HepG2 (cell line): Measurements from ENCODE around the gene BOLA3. TPM values are rescaled to one million over a fixed set of nuclear protein-coding genes. Genes with fewer than 3 reads are reported as not detected.

ENCODE experiments used
- AKAP8 ChIP-seq: sonication (generic); formaldehyde crosslinking; IDR thresholded peaks from 2 replicates; pipeline ENCODE4 v1.5.1; 2020; ENCODE audit warnings: mild to moderate bottlenecking, missing genetic modification reagents
- CBX1 ChIP-seq: IDR thresholded peaks from one replicate; pipeline ENCODE4 v1.6.1; 2016; ENCODE audit warnings: antibody characterized with exemption, low read depth
- FOXA1 ChIP-seq, 2 experiments: fragments of 450-650 bp in 1 of 2; sonication (generic) in 1 of 2; formaldehyde crosslinking in 1 of 2; IDR thresholded peaks; 2 replicates each; pipeline versions ENCODE4 v1.4.0 to v1.6.1; 2016 to 2020; ENCODE audit warnings: missing genetic modification reagents in 1 of 2
- GABPA ChIP-seq, 2 experiments: IDR thresholded peaks; 2 replicates each; pipeline ENCODE4 v1.6.1; 2011 to 2016; ENCODE audit warnings: low read depth in 2 of 2, low read length in 1 of 2, missing biosample characterization in 1 of 2, missing genetic modification characterization in 1 of 2
- KDM4B ChIP-seq: sonication (generic); formaldehyde crosslinking; IDR thresholded peaks from 2 replicates; pipeline ENCODE4 v1.4.0; 2020; ENCODE audit warnings: missing genetic modification reagents
- MLX ChIP-seq: IDR thresholded peaks from 2 replicates; pipeline ENCODE4 v1.6.1; 2016
- NFIC ChIP-seq: IDR thresholded peaks from 2 replicates; pipeline ENCODE4 v1.6.1; 2012; ENCODE audit warnings: mild to moderate bottlenecking, low read length, inconsistent platforms
- PHB2 ChIP-seq: fragments of 450-650 bp; IDR thresholded peaks from 2 replicates; pipeline ENCODE4 v1.6.1; 2018; ENCODE audit not compliant: partially characterized antibody
- RXRB ChIP-seq: IDR thresholded peaks from 2 replicates; pipeline ENCODE4 v1.6.1; 2016; ENCODE audit warnings: borderline replicate concordance, missing genetic modification reagents, missing compliant biosample characterization
- SALL1 ChIP-seq: sonication (generic); formaldehyde crosslinking; IDR thresholded peaks from 2 replicates; pipeline ENCODE4 v1.8.0; 2022; ENCODE audit warnings: mild to moderate bottlenecking, missing genetic modification reagents
- SMARCE1 ChIP-seq: fragments of 450-650 bp; IDR thresholded peaks from 2 replicates; pipeline ENCODE4 v1.6.1; 2017; ENCODE audit warnings: borderline replicate concordance
- SMYD3 ChIP-seq: sonication (generic); formaldehyde crosslinking; IDR thresholded peaks from 2 replicates; pipeline ENCODE4 v1.8.1; 2023; ENCODE audit warnings: mild to moderate bottlenecking, missing genetic modification reagents
- SOX6 ChIP-seq, 2 experiments: fragments of 450-650 bp in 1 of 2; sonication (generic) in 1 of 2; formaldehyde crosslinking in 1 of 2; IDR thresholded peaks; 2 replicates each; pipeline versions ENCODE4 v1.4.0 to v1.6.1; 2017 to 2020; ENCODE audit warnings: antibody characterized with exemption in 1 of 2, mild to moderate bottlenecking in 1 of 2, missing genetic modification reagents in 1 of 2
- THAP9 ChIP-seq: sonication (generic); formaldehyde crosslinking; IDR thresholded peaks from 2 replicates; pipeline ENCODE4; 2020; ENCODE audit warnings: missing genetic modification reagents, mild to moderate bottlenecking, borderline replicate concordance
- YEATS2 ChIP-seq: sonication (generic); formaldehyde crosslinking; IDR thresholded peaks from 2 replicates; pipeline ENCODE4 v1.4.0; 2020; ENCODE audit warnings: missing genetic modification reagents, borderline replicate concordance
- ZFP37 ChIP-seq: sonication (generic); formaldehyde crosslinking; IDR thresholded peaks from 2 replicates; pipeline ENCODE4 v1.4.0; 2020; ENCODE audit warnings: missing genetic modification reagents, borderline replicate concordance
- ZNF274 ChIP-seq: sonication (generic); formaldehyde crosslinking; IDR thresholded peaks from 2 replicates; pipeline ENCODE4 v1.5.1; 2020; ENCODE audit warnings: mild to moderate bottlenecking, missing genetic modification reagents
- ZNF503 ChIP-seq: sonication (generic); formaldehyde crosslinking; IDR thresholded peaks from 2 replicates; pipeline ENCODE4 v1.4.0; 2020; ENCODE audit warnings: missing genetic modification reagents
- ZNF607 ChIP-seq: sonication (generic); formaldehyde crosslinking; IDR thresholded peaks from 2 replicates; pipeline ENCODE4 v1.5.1; 2020; ENCODE audit warnings: missing genetic modification reagents, mild to moderate bottlenecking, borderline replicate concordance
- ZNF724P ChIP-seq: sonication (generic); formaldehyde crosslinking; IDR thresholded peaks from 2 replicates; pipeline ENCODE4 v1.8.0; 2022; ENCODE audit warnings: missing genetic modification reagents, borderline replicate concordance
- ZNF788 ChIP-seq: sonication (generic); formaldehyde crosslinking; IDR thresholded peaks from 2 replicates; pipeline ENCODE4 v1.5.0; 2020; ENCODE audit warnings: mild to moderate bottlenecking, missing genetic modification reagents, borderline replicate concordance
- ZNF891 ChIP-seq: sonication (generic); formaldehyde crosslinking; IDR thresholded peaks from 2 replicates; pipeline ENCODE4 v1.5.0; 2020; ENCODE audit warnings: mild to moderate bottlenecking, missing genetic modification reagents
- polyA plus RNA-seq, 8 experiments: library from polyadenylated mRNA; depleted of rRNA in 3 of 8; stranded (reverse) in 7 of 8; unstranded in 1 of 8; fragments of >200 nt; fragmentation: Illumina TruSeq in 4 of 8; extraction: Trizol in 4 of 8; gene quantifications; 2 replicates each; pipeline versions ENCODE4 v1.2.1 to v1.2.3, GENCODE V29; 2011 to 2016; ENCODE audit warnings: low read depth in 4 of 8, missing spikeins in 1 of 8, mixed read lengths in 1 of 8; ENCODE audit not compliant: insufficient read depth in 1 of 8
- total RNA-seq, 5 experiments: library from RNA; depleted of rRNA; stranded (reverse); fragments of >200 nt; fragmentation: Illumina TruSeq; extraction: Trizol; gene quantifications; 2 replicates each; pipeline ENCODE4 v1.2.3, GENCODE V29; 2016; ENCODE audit warnings: low read depth in 1 of 5

Gene BOLA3
- total and polyA plus RNA-seq, 2 of the 13 experiments (the other 11 are each of a cell fraction or from before 2014, with no cell fraction given): 89.7 to 170 TPM

GRCh38 chr2:74119912-74120825 lies 27.5 kb downstream of the BOLA3 start (continued):
- TF ChIP-seq THAP9 (CRISPR knock-in tag) (peak; percentile 97), SMYD3 (CRISPR knock-in tag) (peak; percentile 92), MLX (no peak), ZNF788 (CRISPR knock-in tag) (peak; percentile 80), YEATS2 (CRISPR knock-in tag) (peak; percentile 94), ZNF503 (CRISPR knock-in tag) (peak; percentile 88), GABPA (IDR thresholded peaks at IDR 0.05; ENCODE audit: low read depth, low read length) (peak; percentile 84), GABPA (CRISPR knock-in tag; IDR thresholded peaks at IDR 0.05; ENCODE audit: low read depth) (peak; percentile 94), SALL1 (CRISPR knock-in tag) (peak; percentile 95), FOXA1 (IDR thresholded peaks at IDR 0.05) (no peak), FOXA1 (CRISPR knock-in tag; IDR thresholded peaks at IDR 0.05) (no peak), CBX1 (peak; percentile 98), ZNF607 (CRISPR knock-in tag) (peak; percentile 97), ZNF724P (CRISPR knock-in tag) (peak; percentile 90; the same call in 1 of the 2 replicates), KDM4B (CRISPR knock-in tag) (peak; percentile 93), NFIC (peak; percentile 51), SMARCE1 (no peak), ZNF891 (CRISPR knock-in tag) (peak; percentile 89), SOX6 (IDR thresholded peaks at IDR 0.05) (no peak), SOX6 (CRISPR knock-in tag; IDR thresholded peaks at IDR 0.05) (peak; percentile 80), PHB2 (no peak), ZNF274 (CRISPR knock-in tag) (peak; percentile 98), ZFP37 (CRISPR knock-in tag) (peak; percentile 90; the same call in 1 of the 2 replicates), AKAP8 (CRISPR knock-in tag) (no peak), RXRB (CRISPR knock-in tag) (peak; percentile 47)
